Hypothalamus (tissue), 51 donors: ENCODE data around the gene HBZ.
"Not testable (repeated sequence)": the region's sequence is repeated elsewhere in the genome, so short reads cannot be mapped to it uniquely, and the experiment has no call there.

Experiments used
- DNase-seq, 51 donors: peaks; one replicate each; lab custom pipeline; 2025; lab: John Stamatoyannopoulos, UW

Gene HBZ

GRCh38 chr16:152141-153128, at the start of gene HBZ:
Gene HBZ (plus strand): TSS chr16:152644. CDS start chr16:152910, 266 bp downstream.
- DNase-seq = no peak

GRCh38 chr16:104355-104754, 48.1 kb upstream of the HBZ start:
- no peak for DNase-seq

- no peak for DNase-seq
Observed at GRCh38 chr16:104928-105327, 47.5 kb upstream of the HBZ start.

GRCh38 chr16:105521-105920, 46.9 kb upstream of the HBZ start:
- no peak for DNase-seq

- peak in 31 of 51 donors; percentile 9 to 69 (median 49) for DNase-seq
Observed at GRCh38 chr16:106623-107324, 45.7 kb upstream of the HBZ start.

GRCh38 chr16:112153-112840, 40.1 kb upstream of the HBZ start:
- DNase-seq = no peak

GRCh38 chr16:114327-114726, 38.1 kb upstream of the HBZ start:
- DNase-seq = no peak

GRCh38 chr16:116015-116414, 36.4 kb upstream of the HBZ start:
- DNase-seq = no peak

- peak in 10 of 51 donors; percentile 11 to 40 (median 24) for DNase-seq
Observed at GRCh38 chr16:117379-118365, 34.8 kb upstream of the HBZ start.

GRCh38 chr16:118857-119256, 33.6 kb upstream of the HBZ start:
- no peak for DNase-seq

GRCh38 chr16:119295-119694, 33.1 kb upstream of the HBZ start:
- no peak for DNase-seq

- no peak for DNase-seq
Observed at GRCh38 chr16:119835-120491, 32.5 kb upstream of the HBZ start.

GRCh38 chr16:120756-121155, 31.7 kb upstream of the HBZ start:
- no peak for DNase-seq

GRCh38 chr16:122361-122760, 30.1 kb upstream of the HBZ start:
- no peak for DNase-seq

- not testable (repeated sequence) for DNase-seq
Observed at GRCh38 chr16:123558-124350, 28.7 kb upstream of the HBZ start.

- no peak for DNase-seq
Observed at GRCh38 chr16:125011-125410, 27.4 kb upstream of the HBZ start.

GRCh38 chr16:129075-129474, 23.4 kb upstream of the HBZ start:
- DNase-seq = no peak

- no peak for DNase-seq
Observed at GRCh38 chr16:130533-131173, 21.8 kb upstream of the HBZ start.
